ENCODE results near the gene SDF2L1. TPM values are rescaled to one million over a fixed set of nuclear protein-coding genes. Genes with fewer than 3 reads are reported as not detected.
"Not testable (repeated sequence)": the region's sequence is repeated elsewhere in the genome, so short reads cannot be mapped to it uniquely, and the experiment has no call there.

The SDF2L1 gene, protein sequence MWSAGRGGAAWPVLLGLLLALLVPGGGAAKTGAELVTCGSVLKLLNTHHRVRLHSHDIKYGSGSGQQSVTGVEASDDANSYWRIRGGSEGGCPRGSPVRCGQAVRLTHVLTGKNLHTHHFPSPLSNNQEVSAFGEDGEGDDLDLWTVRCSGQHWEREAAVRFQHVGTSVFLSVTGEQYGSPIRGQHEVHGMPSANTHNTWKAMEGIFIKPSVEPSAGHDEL
- total RNA-seq = 40.0 and 43.3 TPM in 2 replicates

DNA sequence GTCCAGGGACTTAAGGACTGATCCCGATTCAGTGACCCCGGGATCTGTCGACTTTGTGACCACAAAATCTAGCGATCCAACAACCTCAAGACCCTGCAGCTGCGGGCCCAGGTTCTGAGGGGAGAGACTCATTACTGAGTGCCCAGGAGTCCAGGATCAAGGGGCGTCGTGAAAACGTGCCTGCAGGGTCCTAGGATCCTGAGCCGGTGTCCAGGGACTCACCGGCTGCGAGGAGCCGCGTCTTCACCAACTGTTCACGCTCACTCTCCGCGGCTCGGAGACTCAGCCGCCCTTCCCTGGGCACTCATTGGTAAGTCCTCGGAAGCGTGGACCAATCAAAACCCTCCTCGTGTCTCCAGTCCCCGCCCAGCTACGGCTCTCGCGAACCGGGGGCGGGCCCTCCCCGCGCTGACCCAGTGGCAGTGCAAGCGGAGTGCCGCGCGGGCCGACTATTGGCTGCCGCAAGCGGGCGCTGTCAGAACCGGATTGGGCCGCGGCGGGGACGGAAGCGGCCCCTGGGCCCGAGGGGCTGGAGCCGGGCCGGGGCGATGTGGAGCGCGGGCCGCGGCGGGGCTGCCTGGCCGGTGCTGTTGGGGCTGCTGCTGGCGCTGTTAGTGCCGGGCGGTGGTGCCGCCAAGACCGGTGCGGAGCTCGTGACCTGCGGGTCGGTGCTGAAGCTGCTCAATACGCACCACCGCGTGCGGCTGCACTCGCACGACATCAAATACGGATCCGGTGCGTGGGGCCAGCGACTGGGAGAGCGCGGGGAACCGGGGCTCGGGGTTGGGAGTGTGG is at the start of gene SDF2L1:
Gene SDF2L1 (plus strand): TSS at position 514 of the 795 bp plus-strand sequence. CDS start 35 bp downstream, at position 549.
- POLR2A ChIA-PET = interaction anchor here (0.6 to 3.5 kb wide), 10 partner anchors 10 to 660 kb away, joined by 3 to 110 read pairs (median 4); partner anchors contain the start of genes CCDC116, LZTR1, PPIL2 and UBE2L3
- ATAC-seq (ENCODE audit: low read depth) = peak; percentile 95
- intact Hi-C loops (cut with micrococcal nuclease) = loop anchor here (1.0 to 5.0 kb wide), 3 partner anchors 10 to 55 kb away; partner anchors contain the start of gene YDJC
- Mint-ChIP-seq H3K27me3 (no peaks in the 10 kb centered on the region), H3K4me1 (peaks cover 27% of the 10 kb centered on the region), H3K4me3 (peak within 1 kb of the TSS; percentile 89), H3K36me3 (ENCODE audit: low read depth) (peaks cover 24% of the 10 kb centered on the region), H3K27ac (peak within 1 kb of the TSS; percentile 88), H3K9me3 (no peaks in the 10 kb centered on the region)
- CTCF ChIA-PET = interaction anchor here (1.2 to 3.7 kb wide), 5 partner anchors 10 to 312 kb away, joined by 3 to 65 read pairs (median 6); partner anchors contain the start of genes CCDC116 and YDJC
- DNase-seq = peak; percentile 95
- TF ChIP-seq, protein P1, sequence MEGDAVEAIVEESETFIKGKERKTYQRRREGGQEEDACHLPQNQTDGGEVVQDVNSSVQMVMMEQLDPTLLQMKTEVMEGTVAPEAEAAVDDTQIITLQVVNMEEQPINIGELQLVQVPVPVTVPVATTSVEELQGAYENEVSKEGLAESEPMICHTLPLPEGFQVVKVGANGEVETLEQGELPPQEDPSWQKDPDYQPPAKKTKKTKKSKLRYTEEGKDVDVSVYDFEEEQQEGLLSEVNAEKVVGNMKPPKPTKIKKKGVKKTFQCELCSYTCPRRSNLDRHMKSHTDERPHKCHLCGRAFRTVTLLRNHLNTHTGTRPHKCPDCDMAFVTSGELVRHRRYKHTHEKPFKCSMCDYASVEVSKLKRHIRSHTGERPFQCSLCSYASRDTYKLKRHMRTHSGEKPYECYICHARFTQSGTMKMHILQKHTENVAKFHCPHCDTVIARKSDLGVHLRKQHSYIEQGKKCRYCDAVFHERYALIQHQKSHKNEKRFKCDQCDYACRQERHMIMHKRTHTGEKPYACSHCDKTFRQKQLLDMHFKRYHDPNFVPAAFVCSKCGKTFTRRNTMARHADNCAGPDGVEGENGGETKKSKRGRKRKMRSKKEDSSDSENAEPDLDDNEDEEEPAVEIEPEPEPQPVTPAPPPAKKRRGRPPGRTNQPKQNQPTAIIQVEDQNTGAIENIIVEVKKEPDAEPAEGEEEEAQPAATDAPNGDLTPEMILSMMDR (IDR thresholded peaks at IDR 0.05) = no peak

DNA sequence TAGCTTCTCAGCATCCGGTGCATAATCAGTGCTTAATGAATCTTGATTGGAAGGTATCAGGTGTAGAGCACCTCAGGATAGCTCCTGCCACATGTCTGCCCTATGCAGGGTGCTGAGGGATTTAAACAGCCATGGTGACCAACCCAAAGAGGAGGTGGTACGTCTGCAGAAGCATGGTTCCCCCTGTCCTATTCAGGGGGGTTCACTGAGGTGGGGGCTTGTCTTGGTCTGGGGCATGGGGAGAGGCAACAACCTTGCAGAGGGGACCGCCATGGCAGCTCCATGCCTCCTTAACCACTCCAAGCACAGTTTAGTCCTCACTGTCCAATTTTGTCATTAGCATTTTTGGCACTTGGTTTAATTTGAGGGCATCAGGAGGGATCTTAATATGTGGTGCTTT is 49.7 kb upstream of the SDF2L1 start:
- TF ChIP-seq, protein P1 (IDR thresholded peaks at IDR 0.05) = no peak
- Mint-ChIP-seq H3K27ac (no peak overlapping the region), H3K27me3 (no peaks in the 10 kb centered on the region), H3K9me3 (no peaks in the 10 kb centered on the region), H3K36me3 (ENCODE audit: low read depth) (peaks cover 58% of the 10 kb centered on the region), H3K4me1 (peaks cover 58% of the 10 kb centered on the region), H3K4me3 (no peak overlapping the region)
- DNase-seq = no peak
- intact Hi-C loops (cut with micrococcal nuclease) = no loop called here
- ATAC-seq (ENCODE audit: low read depth) = no peak
- POLR2A ChIA-PET = interaction anchor here (1.0 kb wide), 1 partner anchor 36 kb away, joined by 3 read pairs; no protein-coding TSS in a partner anchor
- CTCF ChIA-PET = no interaction called here

DNA sequence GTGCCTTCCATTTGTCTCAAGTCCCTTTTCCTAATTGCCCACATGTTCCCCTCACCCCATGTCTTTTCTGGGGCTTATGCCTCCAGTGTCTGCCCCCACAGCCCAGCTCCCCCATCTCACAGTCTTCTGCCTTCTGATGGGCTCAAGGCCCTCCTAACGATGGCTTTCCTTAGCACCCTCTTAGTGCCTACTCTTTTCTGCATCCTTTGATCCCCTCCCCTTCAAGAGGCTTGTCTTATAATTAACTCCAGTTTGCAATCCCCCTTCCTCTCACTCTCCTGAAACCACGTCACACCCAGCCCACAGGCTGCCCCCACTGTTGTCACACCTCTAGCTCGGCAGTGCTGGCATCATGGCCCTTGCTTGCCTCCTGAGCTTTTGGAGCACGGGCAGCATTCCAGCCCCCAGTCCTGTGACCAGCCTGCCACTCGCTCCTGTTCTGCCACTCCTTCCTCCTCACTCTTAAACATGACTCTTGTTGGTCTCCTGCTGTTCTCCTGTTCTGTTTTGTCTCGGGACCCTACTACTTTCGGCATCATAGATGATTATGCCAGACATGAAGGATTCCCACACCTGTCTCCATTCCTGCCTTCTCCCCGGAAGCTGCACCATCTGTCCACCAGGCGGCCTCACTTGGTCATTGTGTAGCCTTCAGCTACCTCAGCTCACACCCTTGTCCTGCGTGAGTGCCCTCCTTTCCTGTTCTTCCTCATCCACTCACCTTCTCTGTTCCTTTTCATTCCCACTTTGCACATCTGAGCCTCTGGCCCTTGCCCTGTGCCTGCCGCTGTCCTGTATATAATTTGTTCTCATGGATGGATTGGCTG is 48.5 kb upstream of the SDF2L1 start:
- Mint-ChIP-seq H3K27ac (no peak overlapping the region), H3K4me3 (no peak overlapping the region), H3K27me3 (no peaks in the 10 kb centered on the region), H3K36me3 (ENCODE audit: low read depth) (peaks cover 58% of the 10 kb centered on the region), H3K4me1 (peaks cover 50% of the 10 kb centered on the region), H3K9me3 (no peaks in the 10 kb centered on the region)
- ChIA-PET CTCF (no interaction called here), POLR2A (no interaction called here)
- intact Hi-C loops (cut with micrococcal nuclease) = no loop called here
- no peak for DNase-seq
- TF ChIP-seq, protein P1 (IDR thresholded peaks at IDR 0.05) = no peak
- no peak for ATAC-seq (ENCODE audit: low read depth)

DNA sequence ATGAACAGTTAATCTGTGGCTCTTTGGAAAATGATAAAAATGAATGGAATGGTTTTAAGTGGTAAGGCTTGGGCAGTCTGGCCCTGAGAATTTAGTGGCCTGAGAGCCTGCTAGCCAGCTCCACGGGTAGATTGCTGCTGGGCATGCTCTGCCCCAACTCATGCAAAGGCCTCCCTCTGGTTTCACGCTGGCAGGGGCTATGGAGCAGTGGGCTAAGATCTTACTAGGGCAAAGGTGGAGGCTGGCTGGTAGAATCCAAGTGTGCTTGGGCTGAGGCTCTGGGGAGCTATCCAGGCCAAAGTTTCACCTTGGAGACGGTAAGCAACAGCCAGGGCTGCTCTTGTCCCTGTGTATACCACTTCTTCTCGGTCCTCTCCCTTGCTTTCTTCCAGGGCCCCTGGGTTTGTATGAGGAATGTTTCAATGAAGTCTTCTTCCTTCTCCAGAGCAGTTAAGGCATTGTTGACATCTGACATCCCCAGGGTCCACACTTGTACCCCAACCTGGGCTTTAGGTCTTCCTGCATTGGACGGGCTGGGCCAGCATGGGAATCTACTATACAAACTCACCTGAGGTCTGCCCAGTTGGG is 47.1 kb upstream of the SDF2L1 start:
- no peaks in the 10 kb centered on the region for H3K27me3 Mint-ChIP-seq
- CTCF ChIA-PET = no interaction called here
- H3K27ac Mint-ChIP-seq = no peak overlapping the region
- intact Hi-C loops (cut with micrococcal nuclease) = no loop called here
- no peaks in the 10 kb centered on the region for H3K9me3 Mint-ChIP-seq
- H3K4me1 Mint-ChIP-seq = peaks cover 48% of the 10 kb centered on the region
- TF ChIP-seq, protein P1 (IDR thresholded peaks at IDR 0.05) = no peak
- DNase-seq (no peak), ATAC-seq (ENCODE audit: low read depth) (no peak)
- H3K4me3 Mint-ChIP-seq = no peak overlapping the region
- POLR2A ChIA-PET = no interaction called here
- peaks cover 63% of the 10 kb centered on the region for H3K36me3 Mint-ChIP-seq (ENCODE audit: low read depth)

DNA sequence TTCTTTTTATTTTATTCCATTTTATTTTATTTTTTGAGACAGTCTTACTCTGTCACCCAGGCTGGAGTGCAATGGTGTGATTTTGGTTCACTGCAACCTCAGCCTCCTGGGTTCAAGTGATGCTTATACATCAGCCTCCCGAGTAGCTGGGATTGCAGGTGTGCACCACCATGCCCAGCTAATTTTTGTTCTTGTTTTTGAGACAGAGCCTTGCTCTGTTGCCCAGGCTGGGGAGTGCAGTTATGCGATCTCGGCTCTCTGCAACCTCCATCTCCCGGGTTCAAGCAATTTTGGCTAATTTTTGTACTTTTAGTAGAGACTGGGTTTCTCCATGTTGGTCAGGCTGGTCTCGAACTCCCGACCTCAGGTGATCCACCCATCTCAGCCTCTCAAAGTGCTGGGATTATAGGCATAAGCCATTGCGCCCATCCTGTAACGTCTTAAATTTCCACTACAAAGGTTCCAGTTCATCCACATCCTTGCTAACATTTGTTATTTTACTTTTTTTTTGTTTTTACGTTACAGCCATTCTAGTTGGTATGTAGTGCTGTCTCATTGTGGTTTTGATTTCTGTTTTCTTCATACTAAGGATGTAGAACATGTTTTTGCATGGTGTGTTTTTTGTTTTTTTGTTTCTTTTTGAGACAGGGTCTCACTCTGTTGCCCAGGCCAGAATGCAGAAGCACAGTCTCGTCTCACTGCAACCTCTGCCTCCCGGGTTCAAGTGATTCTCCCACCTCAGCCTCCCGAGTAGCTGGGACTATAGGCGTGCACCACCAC is 45.6 kb upstream of the SDF2L1 start:
- H3K4me3 Mint-ChIP-seq; H3K27ac Mint-ChIP-seq; ATAC-seq (ENCODE audit: low read depth); POLR2A ChIA-PET; H3K27me3 Mint-ChIP-seq; DNase-seq; H3K9me3 Mint-ChIP-seq; CTCF ChIA-PET; intact Hi-C loops (cut with micrococcal nuclease): not testable (repeated sequence)
- Mint-ChIP-seq H3K36me3 (ENCODE audit: low read depth) (peaks cover 58% of the 10 kb centered on the region), H3K4me1 (peaks cover 34% of the 10 kb centered on the region)

Data from activated B cell treated with CpG ODN at 0.5 μM for 24 hours (primary cell).